Measurements from ENCODE around the gene TNFSF13. TPM values are rescaled to one million over a fixed set of nuclear protein-coding genes. Genes with fewer than 3 reads are reported as not detected.

TNFSF13 gene
- total and polyA plus RNA-seq, 2 of the 4 experiments (the other 2 are of a cell fraction): 1.3 TPM; not detected in 1

- intact Hi-C loops (cut with micrococcal nuclease) (loop anchor here (1.0 to 10.0 kb wide), 8 partner anchors 46 to 516 kb away; partner anchors contain the start of genes KCTD11, NEURL4, POLR2A and SLC16A11), dilution Hi-C loops (cut with HindIII; ENCODE audit: low sequenced_read_pairs, unreplicated experiment) (no loop called here), in situ Hi-C loops (cut with MboI; ENCODE audit: low sequenced_read_pairs) (no loop called here)
- no peak for TF ChIP-seq POLR2A (IDR thresholded peaks at IDR 0.05; ENCODE audit: low read depth, low read length)
- no peak for TF ChIP-seq CHD1 (IDR thresholded peaks at IDR 0.05; ENCODE audit: low read depth, low read length)
- TF ChIP-seq, protein P1, sequence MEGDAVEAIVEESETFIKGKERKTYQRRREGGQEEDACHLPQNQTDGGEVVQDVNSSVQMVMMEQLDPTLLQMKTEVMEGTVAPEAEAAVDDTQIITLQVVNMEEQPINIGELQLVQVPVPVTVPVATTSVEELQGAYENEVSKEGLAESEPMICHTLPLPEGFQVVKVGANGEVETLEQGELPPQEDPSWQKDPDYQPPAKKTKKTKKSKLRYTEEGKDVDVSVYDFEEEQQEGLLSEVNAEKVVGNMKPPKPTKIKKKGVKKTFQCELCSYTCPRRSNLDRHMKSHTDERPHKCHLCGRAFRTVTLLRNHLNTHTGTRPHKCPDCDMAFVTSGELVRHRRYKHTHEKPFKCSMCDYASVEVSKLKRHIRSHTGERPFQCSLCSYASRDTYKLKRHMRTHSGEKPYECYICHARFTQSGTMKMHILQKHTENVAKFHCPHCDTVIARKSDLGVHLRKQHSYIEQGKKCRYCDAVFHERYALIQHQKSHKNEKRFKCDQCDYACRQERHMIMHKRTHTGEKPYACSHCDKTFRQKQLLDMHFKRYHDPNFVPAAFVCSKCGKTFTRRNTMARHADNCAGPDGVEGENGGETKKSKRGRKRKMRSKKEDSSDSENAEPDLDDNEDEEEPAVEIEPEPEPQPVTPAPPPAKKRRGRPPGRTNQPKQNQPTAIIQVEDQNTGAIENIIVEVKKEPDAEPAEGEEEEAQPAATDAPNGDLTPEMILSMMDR (conservative IDR thresholded peaks at IDR 0.05; ENCODE audit: low read depth, low read length): peak; percentile 55
- TF ChIP-seq RAD21 (IDR thresholded peaks at IDR 0.05; ENCODE audit: low read length): peak; percentile 36; the same call in 1 of the 2 replicates
- H2AK5ac ChIP-seq (ENCODE audit: low read depth, low read length): peak overlapping the region; percentile 45
- no peak overlapping the region for H2BK5ac ChIP-seq (ENCODE audit: low read depth, low read length, poor library complexity, severe bottlenecking)
- H3K4me1 ChIP-seq (ENCODE audit: control insufficient read depth, insufficient read depth, low read length): peaks cover 9% of the 10 kb centered on the region
- DNase-seq (peak; percentile 49), ATAC-seq (ENCODE audit: low read depth) (peak; percentile 45)
- H3K9me1 ChIP-seq (ENCODE audit: insufficient read depth, low read length): no peaks in the 10 kb centered on the region
- no peak overlapping the region for H2BK20ac ChIP-seq (ENCODE audit: low read depth, low read length)
- H2BK15ac ChIP-seq (ENCODE audit: low read depth, low read length): no peak overlapping the region
- H3K9me3 ChIP-seq (ENCODE audit: control insufficient read depth, insufficient read depth, low read length): no peaks in the 10 kb centered on the region
- CTCF ChIA-PET: interaction anchor here (0.7 to 2.8 kb wide), 20 partner anchors 9 to 205 kb away, joined by 3 to 24 read pairs (median 4); partner anchors contain the start of genes MPDU1 and TMEM95
- 0 out of 2 replicates have a peak overlapping the region, but pooled peaks have one; percentile 31 for H3K14ac ChIP-seq (replicated peaks; ENCODE audit: low read depth, low read length)
- 0 out of 2 replicates have a peak overlapping the region, but pooled peaks have one; percentile 19 for H3K27ac ChIP-seq (ENCODE audit: insufficient read depth, low read length)
- WGBS, 2 experiments (ENCODE audit: extremely low coverage in 2 of 2, insufficient read length in 1 of 2): 18% methylated on average over 5 of the region's 22 CpGs; no CpG with 5 or more reads in 1 of the 2 experiments
- H2AK9ac ChIP-seq (replicated peaks; ENCODE audit: low read depth, low read length, poor library complexity): peak overlapping the region; percentile 30
- H3K4me3 ChIP-seq (ENCODE audit: insufficient read depth, low read depth, low read length): no peak overlapping the region
- POLR2A ChIA-PET (ENCODE audit: unreplicated experiment): interaction anchor here (0.9 to 1.1 kb wide), 2 partner anchors 24 to 82 kb away, joined by 3 to 4 read pairs; no protein-coding TSS in a partner anchor
- peaks cover 18 to 26% of the 10 kb centered on the region in 2 experiments for H3K79me1 ChIP-seq (ENCODE audit: low read depth in 1 of 2, low read length in 2 of 2)
- peak overlapping the region; percentile 31; the same call in 1 of the 2 replicates for H3K4ac ChIP-seq (ENCODE audit: low read depth, low read length)
- H3K36me3 ChIP-seq (ENCODE audit: control insufficient read depth, insufficient read depth, low read length): peaks cover 18% of the 10 kb centered on the region
- H3K4me2 ChIP-seq (ENCODE audit: low read depth, low read length): peak overlapping the region; percentile 66
- no peaks in the 10 kb centered on the region for H3K27me3 ChIP-seq (ENCODE audit: control insufficient read depth, insufficient read depth, low read length)
- H3K56ac ChIP-seq (ENCODE audit: extremely low read depth, insufficient read depth, low read length): no peak overlapping the region
- H4K91ac ChIP-seq (ENCODE audit: insufficient read depth, low read depth, low read length): no peak overlapping the region; the same call in 1 of the 2 replicates
- no peak overlapping the region for H2BK120ac ChIP-seq (ENCODE audit: low read depth, low read length)
- peak overlapping the region; percentile 35; the same call in 1 of the 2 replicates for H3K9ac ChIP-seq (ENCODE audit: low read depth, low read length)
- peak overlapping the region; percentile 18; the same call in 1 of the 2 replicates for H4K5ac ChIP-seq (ENCODE audit: low read depth, low read length)
- H4K20me1 ChIP-seq (ENCODE audit: insufficient read depth, low read length): no peaks in the 10 kb centered on the region
- BruUV-seq (replicated peaks): no TSS peak
- peak overlapping the region; percentile 31 to 91 for H4K8ac ChIP-seq (ENCODE audit: low read depth in 2 of 2, low read length in 2 of 2)
- H2AFZ ChIP-seq (replicated peaks; ENCODE audit: low read length, poor library complexity): peak overlapping the region; percentile 99
- H3K18ac ChIP-seq (ENCODE audit: low read depth, low read length): no peak overlapping the region
- H3K23ac ChIP-seq (ENCODE audit: low read depth, low read length): 0 out of 2 replicates have a peak overlapping the region, but pooled peaks have one; percentile 39
These were observed 1.9 kb downstream of the TNFSF13 start for GRCh38 chr17:7560172-7561027.

All from IMR-90 (cell line).